PC-3 (cell line): ENCODE results near the gene IFNA10. TPM values are rescaled to one million over a fixed set of nuclear protein-coding genes. Genes with fewer than 3 reads are reported as not detected.

ENCODE experiments used
- ATAC-seq: fragments of 200-7000 bp; cut with Tn5 transposase; 2 replicates; pipeline ENCODE4 v1.9.1; 2020; ENCODE audit warnings: mild to moderate bottlenecking, moderate library complexity
- BruUV-seq: library from RNA; stranded (reverse); fragments of 400-500 nt; replicated peaks from 2 replicates; lab custom pipeline; 2021; lab: Mats Ljungman, UMichigan
- CTCF ChIA-PET: fragments of 300-600 bp; sonication (Branson Sonifier 250); formaldehyde crosslinking; loops from one replicate; lab custom pipeline; 2022; ENCODE audit warnings: antibody characterized with exemption; lab: Charles Lee
- POLR2A ChIA-PET: fragments of 300-600 bp; sonication (Branson Sonifier 250); formaldehyde crosslinking; loops from one replicate; lab custom pipeline; 2022; ENCODE audit warnings: antibody characterized with exemption; ENCODE audit not compliant: unreplicated experiment; lab: Charles Lee
- DNase-seq: peaks from one replicate; pipeline ENCODE4 v3.0.0-alpha.2; 2015
- H2AFZ ChIP-seq: fragments of 300-600 bp; sonication (generic); 2 replicates; pipeline ENCODE4 v1.6.0; 2016; ENCODE audit warnings: antibody characterized with exemption, low read length
- H3F3A ChIP-seq: fragments of 300-600 bp; sonication (generic); one replicate; pipeline ENCODE4 v1.6.0; 2017; ENCODE audit warnings: antibody characterized with exemption, low read length, control low read depth, mild to moderate bottlenecking; ENCODE audit not compliant: unreplicated experiment
- H3K27ac ChIP-seq: fragments of 300-600 bp; sonication (generic); 2 replicates; pipeline ENCODE4 v1.5.1; 2016; ENCODE audit warnings: mild to moderate bottlenecking, low read length
- H3K27me3 ChIP-seq: fragments of 300-600 bp; sonication (generic); 2 replicates; pipeline ENCODE4 v1.6.1; 2016; ENCODE audit warnings: low read length, mixed read lengths
- H3K36me3 ChIP-seq: fragments of 300-600 bp; sonication (generic); 2 replicates; pipeline ENCODE4 v1.6.1; 2016; ENCODE audit warnings: low read depth, mixed run types, low read length, mixed read lengths
- H3K4me1 ChIP-seq: fragments of 300-600 bp; sonication (generic); 2 replicates; pipeline ENCODE4 v1.5.1; 2016; ENCODE audit warnings: low read length; ENCODE audit not compliant: insufficient read depth
- H3K4me2 ChIP-seq: fragments of 300-600 bp; sonication (generic); 2 replicates; pipeline ENCODE4 v1.6.0; 2016; ENCODE audit warnings: low read length
- H3K4me3 ChIP-seq: fragments of 300-600 bp; sonication (generic); 2 replicates; pipeline ENCODE4 v1.5.1; 2016; ENCODE audit warnings: mild to moderate bottlenecking, low read length, mixed read lengths
- H3K79me2 ChIP-seq: fragments of 300-600 bp; sonication (generic); 2 replicates; pipeline ENCODE4 v1.6.1; 2017; ENCODE audit warnings: low read length, mixed read lengths
- H3K9ac ChIP-seq: fragments of 300-600 bp; sonication (generic); 2 replicates; pipeline ENCODE4 v1.6.0; 2016; ENCODE audit warnings: mild to moderate bottlenecking, low read length
- H3K9me2 ChIP-seq: fragments of 300-600 bp; sonication (generic); replicated peaks from 2 replicates; pipeline ENCODE4 v1.6.1; 2016; ENCODE audit warnings: mixed run types, low read length, mixed read lengths
- H3K9me3 ChIP-seq: fragments of 300-600 bp; sonication (generic); 2 replicates; pipeline ENCODE4 v1.6.1; 2016; ENCODE audit warnings: low read length, mixed read lengths
- H4K20me1 ChIP-seq: fragments of 300-600 bp; sonication (generic); 2 replicates; pipeline ENCODE4 v1.6.1; 2016; ENCODE audit warnings: low read length, mixed read lengths
- CTCF ChIP-seq: fragments of 300-600 bp; sonication (generic); conservative IDR thresholded peaks from 2 replicates; pipeline ENCODE4 v1.5.1; 2017; ENCODE audit warnings: antibody characterized with exemption, low read depth, mild to moderate bottlenecking, low read length
- EZH2 ChIP-seq: fragments of 300-600 bp; sonication (generic); IDR thresholded peaks from one replicate; pipeline ENCODE4 v1.6.1; 2017; ENCODE audit warnings: antibody characterized with exemption, mild to moderate bottlenecking, low read length; ENCODE audit not compliant: unreplicated experiment
- EZH2phosphoT487 ChIP-seq: fragments of 300-600 bp; sonication (generic); IDR thresholded peaks from 2 replicates; pipeline ENCODE4 v1.6.1; 2018; ENCODE audit warnings: mild to moderate bottlenecking, antibody characterized with exemption, low read length, borderline replicate concordance
- intact Hi-C: fragments of 100-400 bp; cut with micrococcal nuclease; formaldehyde crosslinking; loops from 2 replicates; pipeline ENCODE4 v1.9.0; 2023
- total RNA-seq: library from RNA; depleted of rRNA; stranded (reverse); fragments of >200 nt; gene quantifications from 2 replicates; pipeline ENCODE4 v1.2.3, GENCODE V29; 2014

IFNA10 gene
- total RNA-seq, 1 experiment from 2014 or later: not detected

- no peaks in the 10 kb centered on the region for H3K9me3 ChIP-seq
- H3K9me2 ChIP-seq: no peaks in the 10 kb centered on the region
- no peak for DNase-seq
- H3K4me2 ChIP-seq: no peak overlapping the region
- POLR2A ChIA-PET: no interaction called here
- no peak overlapping the region for H3K4me3 ChIP-seq
- H2AFZ ChIP-seq: no peak overlapping the region
- H3F3A ChIP-seq: no peaks in the 10 kb centered on the region
- ATAC-seq: no peak
- BruUV-seq: no TSS peak
- no peaks in the 10 kb centered on the region for H4K20me1 ChIP-seq
- H3K9ac ChIP-seq: no peak overlapping the region
- no peaks in the 10 kb centered on the region for H3K4me1 ChIP-seq
- peaks cover 14% of the 10 kb centered on the region for H3K27me3 ChIP-seq
- TF ChIP-seq EZH2phosphoT487 (no peak), EZH2 (no peak)
- H3K27ac ChIP-seq: no peak overlapping the region
- no peaks in the 10 kb centered on the region for H3K79me2 ChIP-seq
- intact Hi-C loops: loop anchor here (2.0 kb wide), 3 partner anchors 67 to 203 kb away; no protein-coding TSS in a partner anchor
- H3K36me3 ChIP-seq: no peaks in the 10 kb centered on the region
- CTCF ChIA-PET: no interaction called here
These were observed 44.7 kb upstream of the IFNA10 start for GRCh38 chr9:21251638-21252037.

GRCh38 chr9:21251190-21251589, 44.2 kb upstream of the IFNA10 start:
- no peak overlapping the region for H3K27ac ChIP-seq
- H3K4me3 ChIP-seq: no peak overlapping the region
- peaks cover 14% of the 10 kb centered on the region for H3K27me3 ChIP-seq
- H3K9ac ChIP-seq: no peak overlapping the region
- ChIA-PET POLR2A (no interaction called here), CTCF (no interaction called here)
- H3K36me3 ChIP-seq: no peaks in the 10 kb centered on the region
- ATAC-seq: no peak
- H4K20me1 ChIP-seq: no peaks in the 10 kb centered on the region
- no peak for DNase-seq
- TF ChIP-seq CTCF (no peak), EZH2 (no peak), EZH2phosphoT487 (no peak)
- H3F3A ChIP-seq: no peaks in the 10 kb centered on the region
- no peaks in the 10 kb centered on the region for H3K79me2 ChIP-seq
- H3K9me3 ChIP-seq: no peaks in the 10 kb centered on the region
- no peaks in the 10 kb centered on the region for H3K9me2 ChIP-seq
- H3K4me1 ChIP-seq: no peaks in the 10 kb centered on the region
- intact Hi-C loops: no loop called here
- no TSS peak for BruUV-seq
- H2AFZ ChIP-seq: no peak overlapping the region
- no peak overlapping the region for H3K4me2 ChIP-seq

GRCh38 chr9:21244836-21245235, 37.9 kb upstream of the IFNA10 start:
- ATAC-seq: no peak
- POLR2A ChIA-PET: no interaction called here
- Histone ChIP-seq H3K27ac (no peak overlapping the region), H3K9me3 (no peaks in the 10 kb centered on the region), H3K4me1 (no peaks in the 10 kb centered on the region), H3K79me2 (no peaks in the 10 kb centered on the region), H3F3A (no peaks in the 10 kb centered on the region), H3K9ac (no peak overlapping the region), H3K4me3 (no peak overlapping the region), H3K36me3 (no peaks in the 10 kb centered on the region), H3K27me3 (peaks cover 12% of the 10 kb centered on the region), H4K20me1 (no peaks in the 10 kb centered on the region), H2AFZ (no peak overlapping the region), H3K9me2 (no peaks in the 10 kb centered on the region), H3K4me2 (no peak overlapping the region)
- intact Hi-C loops: no loop called here
- TF ChIP-seq EZH2 (no peak), CTCF (no peak), EZH2phosphoT487 (no peak)
- CTCF ChIA-PET: no interaction called here
- BruUV-seq: no TSS peak
- DNase-seq: no peak
